ENCODE measurements around the gene SNX32.
A peak's percentile ranks its signal among the peaks of the same experiment; 100 is the strongest.

SNX32 gene

DNA sequence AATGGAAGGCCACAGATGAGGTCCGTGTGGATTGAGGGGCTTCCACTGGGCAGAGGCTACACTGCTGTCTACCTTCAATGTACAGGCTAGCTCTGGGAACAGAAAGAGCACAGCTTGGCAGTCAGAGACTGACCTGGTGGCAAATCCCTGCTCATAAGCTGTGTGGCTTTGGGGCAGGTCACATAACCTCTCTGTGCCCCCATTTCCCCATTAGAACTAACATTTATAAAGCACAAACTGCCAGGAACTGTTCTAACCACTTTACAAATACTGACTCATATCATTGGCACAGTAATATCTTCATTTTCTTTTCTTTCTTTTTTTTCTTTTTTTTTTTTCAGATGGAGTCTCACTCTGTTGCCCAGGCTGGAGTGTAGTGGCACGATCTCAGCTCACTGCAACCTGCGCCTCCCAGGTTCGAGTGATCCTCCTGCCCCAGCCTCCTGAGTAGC lies 63.3 kb downstream of the SNX32 start:
- no peak for DNase-seq (ENCODE audit: low read depth in 1 of 2, low spot score in 1 of 2)

- no peak for DNase-seq (ENCODE audit: low read depth in 1 of 2, low spot score in 1 of 2)
These were observed 65.0 kb downstream of the SNX32 start for GRCh38 chr11:65898656-65899355.

DNA sequence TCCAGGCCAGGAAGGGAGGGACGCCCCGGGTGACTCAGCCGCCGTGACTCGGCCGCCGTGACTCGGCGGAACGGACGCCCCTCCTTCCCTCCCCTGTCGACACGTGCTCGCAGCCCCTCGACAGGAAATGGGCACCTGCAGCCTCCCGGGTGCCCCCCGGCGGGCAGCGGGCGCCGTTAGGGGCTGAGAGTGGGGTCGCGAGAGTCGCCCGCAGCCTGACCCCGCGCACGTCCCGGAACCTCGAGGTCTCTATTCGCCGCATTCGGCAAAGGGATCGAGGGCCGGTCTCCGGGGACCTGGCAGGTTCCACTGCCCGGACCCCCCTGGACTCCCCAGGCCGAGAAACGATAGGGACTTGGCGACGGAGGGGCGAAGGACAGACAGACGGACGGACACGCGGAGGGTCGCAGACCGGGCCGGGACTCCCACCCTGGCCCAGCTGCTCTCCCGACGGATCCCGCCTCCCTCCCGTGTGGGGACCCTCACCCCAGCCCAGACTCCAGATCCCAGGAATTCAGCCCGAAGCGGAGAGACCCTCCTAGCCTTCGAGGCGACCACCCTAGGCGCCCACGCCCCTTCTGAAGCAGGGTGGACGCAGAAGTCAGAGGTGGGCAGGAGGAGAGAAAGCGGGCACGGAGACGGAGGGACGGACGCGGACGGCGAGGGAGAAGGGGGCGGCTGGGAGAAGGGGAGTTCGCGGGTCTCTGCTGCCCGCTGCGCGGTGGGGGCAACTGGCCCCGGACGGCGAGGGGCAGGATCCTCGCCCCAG lies 65.8 kb downstream of the SNX32 start:
- peak in 1 of 2 donors; percentile 73 for DNase-seq (ENCODE audit: low read depth in 1 of 2, low spot score in 1 of 2)

- DNase-seq (ENCODE audit: low read depth in 1 of 2, low spot score in 1 of 2): peak; percentile 85 to 89
These were observed 66.5 kb downstream of the SNX32 start, which contains the start of gene FOSL1 for GRCh38 chr11:65900125-65900898. TSS of gene FOSL1 (minus strand) at chr11:65900388. CDS start at chr11:65900339, 49 bp downstream.

GRCh38 chr11:65900899-65901180 lies 67.1 kb downstream of the SNX32 start:
- DNase-seq (ENCODE audit: low read depth in 1 of 2, low spot score in 1 of 2): no peak

- DNase-seq (ENCODE audit: low read depth in 1 of 2, low spot score in 1 of 2): no peak
These were observed 69.3 kb downstream of the SNX32 start for GRCh38 chr11:65903068-65903481.

All from stimulated activated CD4-positive, alpha-beta T cell treated with anti-CD3 and anti-CD28 coated beads, Interleukin-15, amount 100 ng/mL, for 1 hour (primary cell).